ENCODE results near the gene HSD3B7. TPM values are rescaled to one million over a fixed set of nuclear protein-coding genes. Genes with fewer than 3 reads are reported as not detected.

Gene HSD3B7
- total and polyA plus RNA-seq, 8 donors = 2.9 to 52.7 (median 10.3) TPM

- intact Hi-C loops (cut with DNase I; ENCODE audit: low total_unique reads) = no loop called here
- Histone ChIP-seq H3K9me3 (no peaks in the 10 kb centered on the region), H3K4me1 (peaks cover 14 to 19% (median 16%) of the 10 kb centered on the region in 4 donors), H3K36me3 (no peaks in the 10 kb centered on the region), H3K4me3 (peak overlapping the region; percentile 46 to 59 (median 52)), H3K27ac (peak overlapping the region; percentile 32 to 82 (median 77)), H3K27me3 (peaks cover 0 to 16% (median 5%) of the 10 kb centered on the region in 3 donors)
- DNase-seq = peak in 1 of 2 donors; percentile 65
- TF ChIP-seq POLR2A (IDR thresholded peaks at IDR 0.05) = no peak
- TF ChIP-seq POLR2AphosphoS5 (IDR thresholded peaks at IDR 0.05) = no peak
- TF ChIP-seq EP300 (IDR thresholded peaks at IDR 0.05) = no peak
- no peak for TF ChIP-seq CTCF (IDR thresholded peaks at IDR 0.05)
- 18 to 28% (median 20%) methylated on average over 10 to 23 of the region's 23 CpGs for WGBS, 5 donors
Observed at GRCh38 chr16:30996324-30996984, 11.4 kb downstream of the HSD3B7 start.

- peaks cover 0 to 23% (median 5%) of the 10 kb centered on the region in 3 donors for H3K27me3 ChIP-seq
- H3K9me3 ChIP-seq = no peaks in the 10 kb centered on the region
- DNase-seq = peak; percentile 83 to 86
- peak in 2 of 3 donors; percentile 48 to 68 for TF ChIP-seq POLR2AphosphoS5 (IDR thresholded peaks at IDR 0.05)
- TF ChIP-seq CTCF (IDR thresholded peaks at IDR 0.05) = no peak
- H3K36me3 ChIP-seq = no peaks in the 10 kb centered on the region
- H3K4me1 ChIP-seq = peaks cover 14 to 19% (median 16%) of the 10 kb centered on the region in 4 donors
- intact Hi-C loops (cut with DNase I; ENCODE audit: low total_unique reads) = no loop called here
- peak overlapping the region; percentile 46 to 59 (median 52) for H3K4me3 ChIP-seq
- H3K27ac ChIP-seq = peak overlapping the region; percentile 32 to 82 (median 77)
- 0 to 3% (median 2%) methylated on average over 17 to 60 of the region's 60 CpGs for WGBS, 5 donors
Observed at GRCh38 chr16:30996985-30997724, 12.1 kb downstream of the HSD3B7 start.

GRCh38 chr16:30997725-30998711 is 13.0 kb downstream of the HSD3B7 start:
- WGBS, 5 donors = 60 to 73% (median 63%) methylated on average over 14 to 21 of the region's 21 CpGs
- TF ChIP-seq POLR2A (IDR thresholded peaks at IDR 0.05) (no peak), POLR2AphosphoS5 (IDR thresholded peaks at IDR 0.05) (no peak), EP300 (IDR thresholded peaks at IDR 0.05) (no peak), CTCF (IDR thresholded peaks at IDR 0.05) (no peak)
- peak overlapping the region in 4 of 5 donors; percentile 73 to 82 (median 80) for H3K27ac ChIP-seq
- no peak for DNase-seq
- peak overlapping the region; percentile 46 to 59 (median 52) for H3K4me3 ChIP-seq
- H3K9me3 ChIP-seq = no peaks in the 10 kb centered on the region
- peaks cover 14 to 19% (median 16%) of the 10 kb centered on the region in 4 donors for H3K4me1 ChIP-seq
- intact Hi-C loops (cut with DNase I; ENCODE audit: low total_unique reads) = no loop called here
- no peaks in the 10 kb centered on the region for H3K36me3 ChIP-seq
- H3K27me3 ChIP-seq = peaks cover 0 to 27% (median 5%) of the 10 kb centered on the region in 3 donors
